Right atrium auricular region (tissue), 2 donors: ENCODE results near the gene ZNF316. TPM values are rescaled to one million over a fixed set of nuclear protein-coding genes. Genes with fewer than 3 reads are reported as not detected.

Experiments used
- DNase-seq: peaks from one replicate; pipeline ENCODE4 v3.0.0-alpha.2; 2019; ENCODE audit warnings: low spot score
- H3K27ac ChIP-seq, 2 donors: fragments of 200-600 bp; sonication (generic); 1 replicate in 1 of 2; 2 replicates in 1 of 2; pipeline ENCODE4 v1.5.1; 2016 to 2019
- H3K27me3 ChIP-seq, 2 donors: fragments of 200-600 bp; sonication (generic); one replicate each; pipeline versions ENCODE4 v1.5.1 to v1.6.0; 2017 to 2019
- H3K36me3 ChIP-seq: fragments of 200-600 bp; sonication (generic); one replicate; pipeline ENCODE4 v1.5.1; 2016
- H3K4me1 ChIP-seq, 2 donors: fragments of 200-600 bp; sonication (generic); one replicate each; pipeline versions ENCODE4 v1.5.1 to v1.6.0; 2017 to 2019
- H3K4me3 ChIP-seq, 2 donors: fragments of 200-600 bp; sonication (generic); 1 replicate in 1 of 2; 2 replicates in 1 of 2; pipeline ENCODE4 v1.5.1; 2017 to 2019; ENCODE audit warnings: mild to moderate bottlenecking in 1 of 2, moderate library complexity in 1 of 2
- H3K9me3 ChIP-seq, 2 donors: fragments of 200-600 bp; sonication (generic); one replicate each; pipeline ENCODE4 v1.5.1; 2019
- total RNA-seq, 2 donors: library from RNA; depleted of rRNA; stranded (reverse); fragments of >200 nt; gene quantifications; one replicate each; pipeline ENCODE4 v1.1.0, GENCODE V29; 2016
- TF ChIP-seq, protein P1 (sequence below), 2 donors: fragments of 200-600 bp; sonication (generic); IDR thresholded peaks; one replicate each; pipeline ENCODE4 v1.5.1; 2019; ENCODE audit warnings: antibody characterized with exemption in 2 of 2

The ZNF316 gene
- total RNA-seq, 2 donors from 2014 or later: 9.0 to 12.6 TPM

GRCh38 chr7:6600093-6600492 is 37.0 kb upstream of the ZNF316 start:
- H3K27ac ChIP-seq: no peak overlapping the region
- TF ChIP-seq, protein P1, sequence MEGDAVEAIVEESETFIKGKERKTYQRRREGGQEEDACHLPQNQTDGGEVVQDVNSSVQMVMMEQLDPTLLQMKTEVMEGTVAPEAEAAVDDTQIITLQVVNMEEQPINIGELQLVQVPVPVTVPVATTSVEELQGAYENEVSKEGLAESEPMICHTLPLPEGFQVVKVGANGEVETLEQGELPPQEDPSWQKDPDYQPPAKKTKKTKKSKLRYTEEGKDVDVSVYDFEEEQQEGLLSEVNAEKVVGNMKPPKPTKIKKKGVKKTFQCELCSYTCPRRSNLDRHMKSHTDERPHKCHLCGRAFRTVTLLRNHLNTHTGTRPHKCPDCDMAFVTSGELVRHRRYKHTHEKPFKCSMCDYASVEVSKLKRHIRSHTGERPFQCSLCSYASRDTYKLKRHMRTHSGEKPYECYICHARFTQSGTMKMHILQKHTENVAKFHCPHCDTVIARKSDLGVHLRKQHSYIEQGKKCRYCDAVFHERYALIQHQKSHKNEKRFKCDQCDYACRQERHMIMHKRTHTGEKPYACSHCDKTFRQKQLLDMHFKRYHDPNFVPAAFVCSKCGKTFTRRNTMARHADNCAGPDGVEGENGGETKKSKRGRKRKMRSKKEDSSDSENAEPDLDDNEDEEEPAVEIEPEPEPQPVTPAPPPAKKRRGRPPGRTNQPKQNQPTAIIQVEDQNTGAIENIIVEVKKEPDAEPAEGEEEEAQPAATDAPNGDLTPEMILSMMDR (IDR thresholded peaks at IDR 0.05): no peak
- DNase-seq: no peak
- no peaks in the 10 kb centered on the region for H3K9me3 ChIP-seq
- no peaks in the 10 kb centered on the region for H3K27me3 ChIP-seq
- no peak overlapping the region for H3K4me3 ChIP-seq
- no peaks in the 10 kb centered on the region for H3K4me1 ChIP-seq
- H3K36me3 ChIP-seq: peaks cover 70% of the 10 kb centered on the region

- H3K4me3 ChIP-seq: no peak overlapping the region
- no peak for DNase-seq
- H3K4me1 ChIP-seq: no peaks in the 10 kb centered on the region
- TF ChIP-seq, protein P1 (IDR thresholded peaks at IDR 0.05): no peak
- H3K9me3 ChIP-seq: no peaks in the 10 kb centered on the region
- no peaks in the 10 kb centered on the region for H3K27me3 ChIP-seq
- H3K36me3 ChIP-seq: peaks cover 59% of the 10 kb centered on the region
- H3K27ac ChIP-seq: no peak overlapping the region
These were observed 32.7 kb upstream of the ZNF316 start for GRCh38 chr7:6604458-6604857.

- Histone ChIP-seq H3K4me3 (no peak overlapping the region), H3K27ac (no peak overlapping the region), H3K36me3 (peaks cover 38% of the 10 kb centered on the region), H3K27me3 (no peaks in the 10 kb centered on the region), H3K4me1 (no peaks in the 10 kb centered on the region), H3K9me3 (no peaks in the 10 kb centered on the region)
- TF ChIP-seq, protein P1 (IDR thresholded peaks at IDR 0.05): no peak
- no peak for DNase-seq
These were observed 30.1 kb upstream of the ZNF316 start for GRCh38 chr7:6606866-6607583.

- Histone ChIP-seq H3K36me3 (peaks cover 37% of the 10 kb centered on the region), H3K27me3 (no peaks in the 10 kb centered on the region), H3K27ac (no peak overlapping the region), H3K4me3 (no peak overlapping the region), H3K4me1 (no peaks in the 10 kb centered on the region), H3K9me3 (no peaks in the 10 kb centered on the region)
- no peak for DNase-seq
- TF ChIP-seq, protein P1 (IDR thresholded peaks at IDR 0.05): no peak
These were observed 29.5 kb upstream of the ZNF316 start for GRCh38 chr7:6607651-6608051.

GRCh38 chr7:6608081-6608480 is 29.0 kb upstream of the ZNF316 start:
- no peak for DNase-seq
- Histone ChIP-seq H3K4me1 (no peaks in the 10 kb centered on the region), H3K27ac (no peak overlapping the region), H3K4me3 (no peak overlapping the region), H3K27me3 (no peaks in the 10 kb centered on the region), H3K36me3 (peaks cover 37% of the 10 kb centered on the region), H3K9me3 (no peaks in the 10 kb centered on the region)
- TF ChIP-seq, protein P1 (IDR thresholded peaks at IDR 0.05): no peak

DNA sequence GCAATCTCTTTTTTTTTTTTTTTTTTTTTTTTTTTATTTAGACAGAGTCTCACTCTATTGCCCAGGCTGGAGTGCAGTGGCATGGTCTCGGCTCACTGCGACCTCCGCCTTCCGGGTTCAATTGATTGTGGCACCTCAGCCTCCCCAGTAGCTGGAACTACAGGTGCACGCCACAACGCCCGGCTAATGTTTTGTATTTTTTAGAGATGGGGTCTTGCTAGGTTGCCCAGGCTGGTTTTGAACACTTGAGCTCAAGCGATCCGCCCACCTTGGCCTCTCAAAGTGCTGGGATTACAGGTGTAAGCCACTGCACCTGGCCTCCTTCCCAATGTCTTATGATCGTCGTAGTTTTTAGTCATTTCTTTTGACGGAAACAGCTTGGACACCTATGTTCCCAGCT is 28.3 kb upstream of the ZNF316 start:
- no peaks in the 10 kb centered on the region for H3K27me3 ChIP-seq
- H3K27ac ChIP-seq: no peak overlapping the region
- TF ChIP-seq, protein P1 (IDR thresholded peaks at IDR 0.05): no peak
- DNase-seq: no peak
- no peaks in the 10 kb centered on the region for H3K4me1 ChIP-seq
- H3K9me3 ChIP-seq: no peaks in the 10 kb centered on the region
- peaks cover 37% of the 10 kb centered on the region for H3K36me3 ChIP-seq
- no peak overlapping the region for H3K4me3 ChIP-seq
